Ascending aorta (tissue), 2 donors: ENCODE measurements around the gene CDR2L. TPM values are rescaled to one million over a fixed set of nuclear protein-coding genes. Genes with fewer than 3 reads are reported as not detected.
A peak's percentile ranks its signal among the peaks of the same experiment; 100 is the strongest.

ENCODE experiments used
- DNase-seq, 2 donors: peaks; one replicate each; pipeline ENCODE4 v3.0.0-alpha.2; 2019; ENCODE audit warnings: low spot score in 2 of 2
- H3K27ac ChIP-seq, 2 donors: fragments of 200-600 bp; sonication (generic); one replicate each; pipeline ENCODE4 v1.5.1; 2016 to 2017; ENCODE audit warnings: mild to moderate bottlenecking in 1 of 2
- H3K27me3 ChIP-seq: fragments of 200-600 bp; sonication (generic); one replicate; pipeline ENCODE4 v1.5.1; 2017
- H3K36me3 ChIP-seq, 2 donors: fragments of 200-600 bp; sonication (generic); one replicate each; pipeline ENCODE4 v1.5.1; 2016
- H3K4me1 ChIP-seq, 2 donors: fragments of 200-600 bp; sonication (generic); one replicate each; pipeline ENCODE4 v1.5.1; 2016 to 2017; ENCODE audit warnings: mild to moderate bottlenecking in 1 of 2
- H3K4me3 ChIP-seq, 2 donors: fragments of 200-600 bp; sonication (generic); one replicate each; pipeline ENCODE4 v1.5.1; 2016 to 2017; ENCODE audit warnings: mild to moderate bottlenecking in 1 of 2
- H3K9me3 ChIP-seq, 2 donors: fragments of 200-600 bp; sonication (generic); one replicate each; pipeline ENCODE4 v1.5.1; 2016
- CTCF ChIP-seq, 3 experiments: fragments of 200-600 bp in 2 of 3; fragments of 450-650 bp in 1 of 3; sonication (generic) in 2 of 3; IDR thresholded peaks; one replicate each; pipeline ENCODE4 v1.5.1; 2016 to 2019; ENCODE audit warnings: antibody characterized with exemption in 3 of 3, mild to moderate bottlenecking in 1 of 3, moderate library complexity in 1 of 3
- intact Hi-C: fragments of 100-400 bp; cut with DNase I; formaldehyde crosslinking; loops from one replicate; pipeline ENCODE4 v1.15.1; 2023
- total RNA-seq: library from RNA; depleted of rRNA; stranded (reverse); fragments of >200 nt; gene quantifications from one replicate; pipeline ENCODE4 v1.1.0, GENCODE V29; 2016

CDR2L gene
- total RNA-seq, 1 donor from 2014 or later: 54.7 TPM

- Histone ChIP-seq H3K27ac (no peak overlapping the region), H3K4me3 (no peak overlapping the region), H3K9me3 (no peaks in the 10 kb centered on the region), H3K36me3 (no peaks in the 10 kb centered on the region), H3K4me1 (no peaks in the 10 kb centered on the region), H3K27me3 (no peaks in the 10 kb centered on the region)
- intact Hi-C loops: loop anchor here (1.0 to 5.0 kb wide), 4 partner anchors 26 to 239 kb away; partner anchors contain the start of gene ARMC7
- TF ChIP-seq CTCF (IDR thresholded peaks at IDR 0.05): peak; percentile 53 to 84 (median 77)
- DNase-seq: peak in 1 of 2 donors; percentile 91
Measured at GRCh38 chr17:74961657-74962350, 25.6 kb upstream of the CDR2L start.

- no peaks in the 10 kb centered on the region for H3K4me1 ChIP-seq
- H3K27me3 ChIP-seq: no peaks in the 10 kb centered on the region
- no peak overlapping the region for H3K4me3 ChIP-seq
- no peak for TF ChIP-seq CTCF (IDR thresholded peaks at IDR 0.05)
- no peak for DNase-seq
- H3K27ac ChIP-seq: no peak overlapping the region
- intact Hi-C loops: loop anchor here (5.0 kb wide), 1 partner anchor 144 kb away; the partner anchor contains the start of gene ARMC7
- no peaks in the 10 kb centered on the region for H3K36me3 ChIP-seq
- H3K9me3 ChIP-seq: no peaks in the 10 kb centered on the region
Measured at GRCh38 chr17:74962622-74963394, 24.6 kb upstream of the CDR2L start.

GRCh38 chr17:74963656-74964055 lies 23.8 kb upstream of the CDR2L start:
- Histone ChIP-seq H3K4me1 (no peaks in the 10 kb centered on the region), H3K36me3 (no peaks in the 10 kb centered on the region), H3K27ac (no peak overlapping the region), H3K9me3 (no peaks in the 10 kb centered on the region), H3K4me3 (no peak overlapping the region), H3K27me3 (no peaks in the 10 kb centered on the region)
- intact Hi-C loops: loop anchor here (5.0 kb wide), 1 partner anchor 144 kb away; the partner anchor contains the start of gene ARMC7
- TF ChIP-seq CTCF (IDR thresholded peaks at IDR 0.05): no peak
- DNase-seq: no peak

- Histone ChIP-seq H3K36me3 (no peaks in the 10 kb centered on the region), H3K4me1 (no peaks in the 10 kb centered on the region), H3K27ac (no peak overlapping the region), H3K4me3 (no peak overlapping the region), H3K9me3 (no peaks in the 10 kb centered on the region), H3K27me3 (no peaks in the 10 kb centered on the region)
- intact Hi-C loops: loop anchor here (5.0 kb wide), 1 partner anchor 143 kb away; the partner anchor contains the start of gene ARMC7
- TF ChIP-seq CTCF (IDR thresholded peaks at IDR 0.05): no peak
- no peak for DNase-seq
Measured at GRCh38 chr17:74964246-74964761, 23.1 kb upstream of the CDR2L start.

- H3K36me3 ChIP-seq: no peaks in the 10 kb centered on the region
- no peaks in the 10 kb centered on the region for H3K4me1 ChIP-seq
- no peaks in the 10 kb centered on the region for H3K9me3 ChIP-seq
- intact Hi-C loops: loop anchor here (5.0 kb wide), 1 partner anchor 142 kb away; the partner anchor contains the start of gene ARMC7
- H3K27me3 ChIP-seq: no peaks in the 10 kb centered on the region
- no peak overlapping the region for H3K27ac ChIP-seq
- no peak for TF ChIP-seq CTCF (IDR thresholded peaks at IDR 0.05)
- no peak overlapping the region for H3K4me3 ChIP-seq
- no peak for DNase-seq
Measured at GRCh38 chr17:74964988-74965622, 22.3 kb upstream of the CDR2L start.
